ENCODE data around the gene RAB17. TPM values are rescaled to one million over a fixed set of nuclear protein-coding genes. Genes with fewer than 3 reads are reported as not detected.

The RAB17 gene
- polyA plus RNA-seq (2012; ENCODE audit: low read depth, missing spikeins): not detected

- DNase-seq (ENCODE audit: insufficient read length, low spot score): no peak
- no peak for FAIRE-seq
- TF ChIP-seq POLR2A (IDR thresholded peaks at IDR 0.05; ENCODE audit: low read depth, low read length): no peak
- TF ChIP-seq TAF1 (IDR thresholded peaks at IDR 0.05; ENCODE audit: low read depth, low read length): no peak
- TF ChIP-seq POU2F2 (IDR thresholded peaks at IDR 0.05; ENCODE audit: low read depth, low read length): no peak
- no peak for TF ChIP-seq PAX5 (IDR thresholded peaks at IDR 0.05; ENCODE audit: insufficient read depth, low read length, severe bottlenecking)
- no peak for TF ChIP-seq POLR2AphosphoS5 (IDR thresholded peaks at IDR 0.05; ENCODE audit: low read depth, low read length)
- TF ChIP-seq SPI1 (IDR thresholded peaks at IDR 0.05; ENCODE audit: low read depth, low read length): no peak
Measured at GRCh38 chr2:237590272-237591140, at the start of gene RAB17. RAB17 (minus strand) TSS chr2:237590734; CDS start chr2:237586154, 4,580 bp downstream.

GRCh38 chr2:237639836-237640220 lies 49.3 kb upstream of the RAB17 start:
- TF ChIP-seq TAF1 (IDR thresholded peaks at IDR 0.05; ENCODE audit: low read depth, low read length) (no peak), POLR2A (IDR thresholded peaks at IDR 0.05; ENCODE audit: low read depth, low read length) (no peak), SPI1 (IDR thresholded peaks at IDR 0.05; ENCODE audit: low read depth, low read length) (no peak), PAX5 (IDR thresholded peaks at IDR 0.05; ENCODE audit: insufficient read depth, low read length, severe bottlenecking) (no peak), POLR2AphosphoS5 (IDR thresholded peaks at IDR 0.05; ENCODE audit: low read depth, low read length) (no peak), POU2F2 (IDR thresholded peaks at IDR 0.05; ENCODE audit: low read depth, low read length) (no peak)
- FAIRE-seq (no peak), DNase-seq (ENCODE audit: insufficient read length, low spot score) (no peak)

- TF ChIP-seq POU2F2 (IDR thresholded peaks at IDR 0.05; ENCODE audit: low read depth, low read length) (no peak), SPI1 (IDR thresholded peaks at IDR 0.05; ENCODE audit: low read depth, low read length) (no peak), POLR2A (IDR thresholded peaks at IDR 0.05; ENCODE audit: low read depth, low read length) (no peak), POLR2AphosphoS5 (IDR thresholded peaks at IDR 0.05; ENCODE audit: low read depth, low read length) (no peak), TAF1 (IDR thresholded peaks at IDR 0.05; ENCODE audit: low read depth, low read length) (no peak), PAX5 (IDR thresholded peaks at IDR 0.05; ENCODE audit: insufficient read depth, low read length, severe bottlenecking) (no peak)
- DNase-seq (ENCODE audit: insufficient read length, low spot score) (no peak), FAIRE-seq (no peak)
Measured at GRCh38 chr2:237639052-237639835, 48.7 kb upstream of the RAB17 start.

- no peak for TF ChIP-seq TAF1 (IDR thresholded peaks at IDR 0.05; ENCODE audit: low read depth, low read length)
- TF ChIP-seq POLR2AphosphoS5 (IDR thresholded peaks at IDR 0.05; ENCODE audit: low read depth, low read length): no peak
- TF ChIP-seq POU2F2 (IDR thresholded peaks at IDR 0.05; ENCODE audit: low read depth, low read length): no peak
- TF ChIP-seq POLR2A (IDR thresholded peaks at IDR 0.05; ENCODE audit: low read depth, low read length): no peak
- no peak for TF ChIP-seq SPI1 (IDR thresholded peaks at IDR 0.05; ENCODE audit: low read depth, low read length)
- TF ChIP-seq PAX5 (IDR thresholded peaks at IDR 0.05; ENCODE audit: insufficient read depth, low read length, severe bottlenecking): no peak
- no peak for DNase-seq (ENCODE audit: insufficient read length, low spot score)
Measured at GRCh38 chr2:237638176-237638575, 47.6 kb upstream of the RAB17 start.

GRCh38 chr2:237637429-237638135 lies 47.0 kb upstream of the RAB17 start:
- no peak for FAIRE-seq
- TF ChIP-seq POLR2A (IDR thresholded peaks at IDR 0.05; ENCODE audit: low read depth, low read length) (no peak), PAX5 (IDR thresholded peaks at IDR 0.05; ENCODE audit: insufficient read depth, low read length, severe bottlenecking) (no peak), POU2F2 (IDR thresholded peaks at IDR 0.05; ENCODE audit: low read depth, low read length) (no peak), SPI1 (IDR thresholded peaks at IDR 0.05; ENCODE audit: low read depth, low read length) (no peak), TAF1 (IDR thresholded peaks at IDR 0.05; ENCODE audit: low read depth, low read length) (no peak), POLR2AphosphoS5 (IDR thresholded peaks at IDR 0.05; ENCODE audit: low read depth, low read length) (no peak)
- no peak for DNase-seq (ENCODE audit: insufficient read length, low spot score)

More at GRCh38 chr2:237638176-237638575, 47.6 kb upstream of the RAB17 start:
- FAIRE-seq: no peak

- DNase-seq (ENCODE audit: insufficient read length, low spot score) (no peak), FAIRE-seq (no peak)
- no peak for TF ChIP-seq TAF1 (IDR thresholded peaks at IDR 0.05; ENCODE audit: low read depth, low read length)
- no peak for TF ChIP-seq PAX5 (IDR thresholded peaks at IDR 0.05; ENCODE audit: insufficient read depth, low read length, severe bottlenecking)
- TF ChIP-seq POLR2AphosphoS5 (IDR thresholded peaks at IDR 0.05; ENCODE audit: low read depth, low read length): no peak
- TF ChIP-seq POU2F2 (IDR thresholded peaks at IDR 0.05; ENCODE audit: low read depth, low read length): no peak
- no peak for TF ChIP-seq SPI1 (IDR thresholded peaks at IDR 0.05; ENCODE audit: low read depth, low read length)
- no peak for TF ChIP-seq POLR2A (IDR thresholded peaks at IDR 0.05; ENCODE audit: low read depth, low read length)
Measured at GRCh38 chr2:237636578-237636977, 46.0 kb upstream of the RAB17 start.

- TF ChIP-seq PAX5 (IDR thresholded peaks at IDR 0.05; ENCODE audit: insufficient read depth, low read length, severe bottlenecking): no peak
- no peak for TF ChIP-seq POLR2AphosphoS5 (IDR thresholded peaks at IDR 0.05; ENCODE audit: low read depth, low read length)
- TF ChIP-seq POLR2A (IDR thresholded peaks at IDR 0.05; ENCODE audit: low read depth, low read length): no peak
- TF ChIP-seq SPI1 (IDR thresholded peaks at IDR 0.05; ENCODE audit: low read depth, low read length): no peak
- no peak for TF ChIP-seq TAF1 (IDR thresholded peaks at IDR 0.05; ENCODE audit: low read depth, low read length)
- TF ChIP-seq POU2F2 (IDR thresholded peaks at IDR 0.05; ENCODE audit: low read depth, low read length): no peak
- FAIRE-seq (no peak), DNase-seq (ENCODE audit: insufficient read length, low spot score) (no peak)
Measured at GRCh38 chr2:237633061-237633561, 42.6 kb upstream of the RAB17 start.

GRCh38 chr2:237631801-237632585 lies 41.5 kb upstream of the RAB17 start:
- DNase-seq (ENCODE audit: insufficient read length, low spot score) (no peak), FAIRE-seq (no peak)
- no peak for TF ChIP-seq TAF1 (IDR thresholded peaks at IDR 0.05; ENCODE audit: low read depth, low read length)
- no peak for TF ChIP-seq SPI1 (IDR thresholded peaks at IDR 0.05; ENCODE audit: low read depth, low read length)
- no peak for TF ChIP-seq POU2F2 (IDR thresholded peaks at IDR 0.05; ENCODE audit: low read depth, low read length)
- TF ChIP-seq PAX5 (IDR thresholded peaks at IDR 0.05; ENCODE audit: insufficient read depth, low read length, severe bottlenecking): no peak
- TF ChIP-seq POLR2A (IDR thresholded peaks at IDR 0.05; ENCODE audit: low read depth, low read length): no peak
- TF ChIP-seq POLR2AphosphoS5 (IDR thresholded peaks at IDR 0.05; ENCODE audit: low read depth, low read length): no peak

Data from GM12891 (cell line).